H9 (cell line): Measurements from ENCODE around the gene CFAP73. TPM values are rescaled to one million over a fixed set of nuclear protein-coding genes. Genes with fewer than 3 reads are reported as not detected.

Source experiments
- DNase-seq: peaks from one replicate; pipeline ENCODE4 v3.0.0-alpha.2; 2017
- H2AFZ ChIP-seq: one replicate; pipeline ENCODE4 v1.6.1; 2013; ENCODE audit warnings: mild to moderate bottlenecking, low read length, control low read depth, moderate library complexity
- H2AK5ac ChIP-seq: 2 replicates; pipeline ENCODE4 v1.6.1; 2013; ENCODE audit warnings: low read length, control low read depth, mixed read lengths; ENCODE audit not compliant: insufficient read length
- H2BK120ac ChIP-seq: one replicate; pipeline ENCODE4 v1.6.1; 2013; ENCODE audit warnings: low read depth, mild to moderate bottlenecking, low read length, control low read depth, inconsistent platforms; ENCODE audit not compliant: poor library complexity, severe bottlenecking
- H2BK12ac ChIP-seq: 2 replicates; pipeline ENCODE4 v1.6.1; 2013; ENCODE audit warnings: low read length, control low read depth, mixed read lengths, low read depth; ENCODE audit not compliant: insufficient read length
- H2BK15ac ChIP-seq: 2 replicates; pipeline ENCODE4 v1.6.1; 2013; ENCODE audit warnings: low read depth, low read length, control low read depth
- H2BK20ac ChIP-seq: one replicate; pipeline ENCODE4 v1.6.1; 2013; ENCODE audit warnings: low read depth, mild to moderate bottlenecking, low read length, control low read depth, inconsistent platforms; ENCODE audit not compliant: poor library complexity, severe bottlenecking
- H2BK5ac ChIP-seq: 2 replicates; pipeline ENCODE4 v1.6.1; 2013; ENCODE audit warnings: low read length, control low read depth, mixed read lengths; ENCODE audit not compliant: insufficient read length
- H3K14ac ChIP-seq: 2 replicates; pipeline ENCODE4 v1.6.1; 2013; ENCODE audit warnings: low read length, control low read depth; ENCODE audit not compliant: insufficient read depth
- H3K18ac ChIP-seq: 2 replicates; pipeline ENCODE4 v1.6.1; 2013; ENCODE audit warnings: low read depth, mild to moderate bottlenecking, mixed read lengths, low read length, control low read depth; ENCODE audit not compliant: insufficient read length
- H3K23ac ChIP-seq: 2 replicates; pipeline ENCODE4 v1.6.1; 2013; ENCODE audit warnings: low read length, control low read depth, mixed read lengths, low read depth; ENCODE audit not compliant: insufficient read length
- H3K23me2 ChIP-seq: 2 replicates; pipeline ENCODE4 v1.6.1; 2013; ENCODE audit warnings: low read depth, mild to moderate bottlenecking, mixed read lengths, low read length, control low read depth; ENCODE audit not compliant: insufficient read length, poor library complexity, severe bottlenecking
- H3K27ac ChIP-seq: 2 replicates; pipeline ENCODE4 v1.5.1; 2013; ENCODE audit warnings: low read length, control low read depth, mixed read lengths, low read depth; ENCODE audit not compliant: insufficient read length
- H3K27me3 ChIP-seq: 2 replicates; pipeline ENCODE4 v1.6.1; 2013; ENCODE audit warnings: low read length, control low read depth, inconsistent platforms; ENCODE audit not compliant: insufficient read depth
- H3K4ac ChIP-seq: 2 replicates; pipeline ENCODE4 v1.6.1; 2013; ENCODE audit warnings: low read depth, mild to moderate bottlenecking, control low read depth, inconsistent platforms, low read length, moderate library complexity
- H3K4me1 ChIP-seq: 2 replicates; pipeline ENCODE4 v1.6.1; 2013; ENCODE audit warnings: low read length, control low read depth, inconsistent platforms; ENCODE audit not compliant: insufficient read depth
- H3K4me2 ChIP-seq: 2 replicates; pipeline ENCODE4 v1.6.1; 2013; ENCODE audit warnings: low read length, control low read depth, mixed read lengths; ENCODE audit not compliant: insufficient read length, insufficient read depth
- H3K56ac ChIP-seq: 2 replicates; pipeline ENCODE4 v1.6.1; 2013; ENCODE audit warnings: low read depth, mild to moderate bottlenecking, mixed read lengths, low read length, control low read depth; ENCODE audit not compliant: insufficient read length
- H3K79me1 ChIP-seq: 2 replicates; pipeline ENCODE4 v1.6.1; 2013; ENCODE audit warnings: low read depth, mild to moderate bottlenecking, moderate library complexity, low read length, control low read depth, inconsistent platforms; ENCODE audit not compliant: insufficient read depth, poor library complexity, severe bottlenecking
- H3K79me2 ChIP-seq: 2 replicates; pipeline ENCODE4 v1.6.1; 2013; ENCODE audit warnings: low read length, control low read depth, inconsistent platforms; ENCODE audit not compliant: insufficient read depth
- H3K9ac ChIP-seq: 2 replicates; pipeline ENCODE4 v1.6.1; 2013; ENCODE audit warnings: low read length, control low read depth, mixed read lengths; ENCODE audit not compliant: insufficient read length; ENCODE audit errors: extremely low read depth
- H3K9me3 ChIP-seq: one replicate; pipeline ENCODE4 v1.6.1; 2013; ENCODE audit warnings: low read depth, low read length, inconsistent platforms; ENCODE audit not compliant: control insufficient read depth
- H3T11ph ChIP-seq: one replicate; pipeline ENCODE4 v1.6.1; 2013; ENCODE audit warnings: mild to moderate bottlenecking, low read length, control low read depth, inconsistent platforms
- H4K20me1 ChIP-seq: one replicate; pipeline ENCODE4 v1.6.1; 2013; ENCODE audit not compliant: control insufficient read depth, insufficient read length, insufficient read depth
- H4K5ac ChIP-seq: 2 replicates; pipeline ENCODE4 v1.6.1; 2013; ENCODE audit warnings: low read depth, mild to moderate bottlenecking, mixed read lengths, low read length, control low read depth; ENCODE audit not compliant: insufficient read length
- H4K8ac ChIP-seq: replicated peaks from 2 replicates; pipeline ENCODE4 v1.6.1; 2013; ENCODE audit warnings: low read length, control low read depth, mixed read lengths, low read depth; ENCODE audit not compliant: insufficient read length
- H4K91ac ChIP-seq: 2 replicates; pipeline ENCODE4 v1.6.1; 2013; ENCODE audit warnings: low read depth, mild to moderate bottlenecking, moderate library complexity, mixed read lengths, low read length, control low read depth; ENCODE audit not compliant: insufficient read length
- H3K27ac Mint-ChIP-seq, 3 experiments: 2 replicates in 2 of 3; 3 replicates in 1 of 3; pipeline ENCODE4 v1.8.0; 2020 to 2021; ENCODE audit warnings: mixed read lengths in 3 of 3, mild to moderate bottlenecking in 1 of 3, moderate library complexity in 1 of 3
- H3K27me3 Mint-ChIP-seq: 2 replicates; pipeline ENCODE4 v1.8.0; 2021; ENCODE audit warnings: low read depth, mild to moderate bottlenecking, moderate library complexity, mixed read lengths
- H3K36me3 Mint-ChIP-seq, 3 experiments: 2 replicates in 2 of 3; 3 replicates in 1 of 3; pipeline ENCODE4 v1.8.0; 2020 to 2021; ENCODE audit warnings: low read depth in 3 of 3, mixed read lengths in 3 of 3; ENCODE audit not compliant: insufficient read depth in 1 of 3
- H3K4me1 Mint-ChIP-seq, 2 experiments: 2 replicates each; pipeline ENCODE4 v1.8.0; 2020; ENCODE audit warnings: mixed read lengths in 2 of 2
- H3K4me3 Mint-ChIP-seq, 2 experiments: 2 replicates in 1 of 2; 3 replicates in 1 of 2; pipeline ENCODE4 v1.8.0; 2020 to 2021; ENCODE audit warnings: mild to moderate bottlenecking in 2 of 2, mixed read lengths in 2 of 2, moderate library complexity in 1 of 2
- H3K9me3 Mint-ChIP-seq, 2 experiments: 2 replicates in 1 of 2; 3 replicates in 1 of 2; pipeline ENCODE4 v1.8.0; 2020; ENCODE audit warnings: mild to moderate bottlenecking in 2 of 2, mixed read lengths in 2 of 2, moderate library complexity in 1 of 2
- WGBS: extraction: QIAGEN DNeasy Blood & Tissue Kit; methylation state at CpG from one replicate; pipeline ENCODE4 v1.1.7; 2013; ENCODE audit warnings: missing lambda C conversion rate, low lambda C conversion rate, mixed read lengths; ENCODE audit not compliant: insufficient read length; ENCODE audit errors: extremely low coverage; 5-methylcytosine and 5-hydroxymethylcytosine counted together
- total RNA-seq: library from RNA; stranded (reverse); gene quantifications from 2 replicates; pipeline ENCODE4 v1.2.1, GENCODE V29; 2021
- TF ChIP-seq, protein P1 (sequence below): fragments of 200-600 bp; sonication (generic); conservative IDR thresholded peaks from 3 replicates; pipeline ENCODE4 v1.8.0; 2021; ENCODE audit warnings: antibody characterized with exemption, mild to moderate bottlenecking

CFAP73 gene
- total RNA-seq, 1 experiment from 2014 or later = not detected

- Histone ChIP-seq H3K79me1 (no peaks in the 10 kb centered on the region), H2AK5ac (no peak overlapping the region), H3K23ac (no peak overlapping the region), H2BK12ac (no peak overlapping the region), H4K5ac (no peak overlapping the region), H3K9ac (no peak overlapping the region), H2BK120ac (no peak overlapping the region), H2AFZ (no peak overlapping the region), H3K9me3 (no peaks in the 10 kb centered on the region), H3T11ph (no peak overlapping the region), H3K4ac (no peak overlapping the region), H3K56ac (no peak overlapping the region), H3K4me2 (no peak overlapping the region), H4K8ac (no peak overlapping the region), H3K18ac (no peak overlapping the region), H3K4me1 (no peaks in the 10 kb centered on the region), H3K79me2 (no peaks in the 10 kb centered on the region), H3K23me2 (no peaks in the 10 kb centered on the region), H4K20me1 (no peaks in the 10 kb centered on the region), H4K91ac (no peak overlapping the region), H3K27me3 (no peaks in the 10 kb centered on the region), H3K14ac (no peak overlapping the region), H2BK15ac (no peak overlapping the region), H2BK20ac (no peak overlapping the region), H3K27ac (no peak overlapping the region), H2BK5ac (no peak overlapping the region)
- Mint-ChIP-seq H3K27me3 (no peaks in the 10 kb centered on the region), H3K27ac (peak overlapping the region in 1 of 3 experiments; percentile 52; a peak in 1 of 7 replicates), H3K36me3 (no peaks in the 10 kb centered on the region), H3K4me1 (peaks cover 0 to 5% of the 10 kb centered on the region in 2 experiments; a peak in 2 of 4 replicates), H3K4me3 (no peak overlapping the region), H3K9me3 (no peaks in the 10 kb centered on the region)
- TF ChIP-seq, protein P1, sequence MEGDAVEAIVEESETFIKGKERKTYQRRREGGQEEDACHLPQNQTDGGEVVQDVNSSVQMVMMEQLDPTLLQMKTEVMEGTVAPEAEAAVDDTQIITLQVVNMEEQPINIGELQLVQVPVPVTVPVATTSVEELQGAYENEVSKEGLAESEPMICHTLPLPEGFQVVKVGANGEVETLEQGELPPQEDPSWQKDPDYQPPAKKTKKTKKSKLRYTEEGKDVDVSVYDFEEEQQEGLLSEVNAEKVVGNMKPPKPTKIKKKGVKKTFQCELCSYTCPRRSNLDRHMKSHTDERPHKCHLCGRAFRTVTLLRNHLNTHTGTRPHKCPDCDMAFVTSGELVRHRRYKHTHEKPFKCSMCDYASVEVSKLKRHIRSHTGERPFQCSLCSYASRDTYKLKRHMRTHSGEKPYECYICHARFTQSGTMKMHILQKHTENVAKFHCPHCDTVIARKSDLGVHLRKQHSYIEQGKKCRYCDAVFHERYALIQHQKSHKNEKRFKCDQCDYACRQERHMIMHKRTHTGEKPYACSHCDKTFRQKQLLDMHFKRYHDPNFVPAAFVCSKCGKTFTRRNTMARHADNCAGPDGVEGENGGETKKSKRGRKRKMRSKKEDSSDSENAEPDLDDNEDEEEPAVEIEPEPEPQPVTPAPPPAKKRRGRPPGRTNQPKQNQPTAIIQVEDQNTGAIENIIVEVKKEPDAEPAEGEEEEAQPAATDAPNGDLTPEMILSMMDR = no peak
- no CpG with 5 or more reads among the region's 12 CpGs for WGBS
- DNase-seq = no peak
These were observed 50.7 kb downstream of the CFAP73 start for GRCh38 chr12:113200021-113200797.
